GM12801 (cell line): Measurements from ENCODE around the gene SPP2.

Experiments used
- CTCF ChIP-seq: IDR thresholded peaks from one replicate; pipeline ENCODE4 v1.5.1; 2011; ENCODE audit warnings: control low read depth; ENCODE audit not compliant: insufficient read length; ENCODE audit errors: extremely low read depth

SPP2 gene

GRCh38 chr2:234060236-234060635 is 9.7 kb downstream of the SPP2 start:
- no peak for TF ChIP-seq CTCF

GRCh38 chr2:234061624-234062257 is 11.2 kb downstream of the SPP2 start:
- TF ChIP-seq CTCF = no peak

GRCh38 chr2:234066587-234066986 is 16.1 kb downstream of the SPP2 start:
- no peak for TF ChIP-seq CTCF

- TF ChIP-seq CTCF = no peak
These were observed 21.2 kb downstream of the SPP2 start for GRCh38 chr2:234071664-234072063.

DNA sequence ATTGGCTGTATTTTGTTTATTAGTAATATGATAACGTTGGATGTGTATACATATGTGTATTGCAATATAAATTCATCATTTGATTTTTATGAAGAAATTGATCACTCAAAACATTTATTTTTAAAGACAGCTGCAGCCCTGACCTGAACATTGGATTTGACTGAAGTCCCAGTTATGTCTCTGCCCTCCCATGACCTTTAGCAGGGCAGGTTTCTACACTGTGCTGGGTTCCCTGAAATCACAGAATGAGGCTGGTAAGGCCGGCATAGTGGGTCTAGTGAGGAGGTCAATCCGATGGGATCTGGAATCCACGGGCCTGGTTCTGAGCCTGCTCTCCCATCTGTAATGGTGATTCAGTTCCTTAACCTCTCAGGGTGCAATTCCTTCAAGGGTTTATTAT is 22.0 kb downstream of the SPP2 start:
- no peak for TF ChIP-seq CTCF

DNA sequence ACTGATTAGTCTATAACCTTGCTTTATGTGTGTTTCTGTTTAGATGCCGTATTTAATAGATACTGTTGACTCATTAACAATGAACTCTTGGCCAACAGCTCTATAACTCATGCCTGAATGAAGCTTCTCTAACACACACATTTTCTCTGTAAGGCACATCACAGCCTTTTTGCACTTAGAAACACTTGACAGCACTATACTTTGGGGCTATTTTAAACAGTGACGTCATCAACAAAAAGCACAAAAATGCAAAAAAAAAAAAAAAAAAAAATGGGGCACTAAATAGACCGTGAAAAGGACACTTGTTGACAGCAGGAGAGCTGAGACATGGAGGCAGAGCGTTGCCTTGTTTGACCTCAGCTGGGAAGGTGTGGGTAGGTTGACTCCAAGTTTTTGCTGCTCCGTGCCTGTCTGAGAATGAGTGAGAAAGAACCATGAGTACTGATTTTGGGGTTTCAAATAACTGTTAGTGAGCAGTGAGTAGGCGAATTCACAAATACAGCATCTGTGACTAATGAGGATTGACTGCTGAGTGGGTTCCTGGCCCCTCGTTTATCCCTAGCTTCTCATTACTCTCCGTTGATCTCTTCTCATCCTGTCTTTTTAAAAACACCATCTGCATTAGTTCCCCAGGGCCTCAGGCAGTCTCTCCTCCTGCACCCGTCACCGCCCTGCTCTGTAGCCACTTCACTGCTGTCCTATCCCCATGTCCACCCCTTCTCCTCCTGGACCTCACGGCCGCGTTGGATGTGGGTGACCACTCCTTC is 24.4 kb downstream of the SPP2 start:
- TF ChIP-seq CTCF = no peak

DNA sequence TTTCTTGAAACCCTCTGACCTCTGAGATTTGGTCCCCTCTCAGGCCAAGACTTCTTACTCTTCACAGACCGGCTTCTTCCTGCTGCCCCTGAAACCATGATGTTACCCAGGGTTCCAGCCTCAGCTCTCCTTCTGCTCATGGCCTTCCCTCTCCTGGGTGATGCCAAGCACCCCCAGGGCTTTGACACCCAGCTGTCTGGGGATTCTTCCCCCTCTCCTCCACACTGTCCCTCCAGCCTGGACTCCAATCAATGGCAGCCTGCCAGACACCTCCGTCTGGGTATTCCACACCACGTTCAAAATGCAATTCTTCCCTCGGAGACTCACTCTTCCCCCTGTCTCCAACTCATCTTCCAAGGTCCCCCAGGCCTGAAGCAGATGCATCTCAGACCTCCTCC is 25.0 kb downstream of the SPP2 start:
- TF ChIP-seq CTCF = no peak
